Progenitor cell of endocrine pancreas (in vitro differentiated cells): ENCODE data around the gene GRIN2A. TPM values are rescaled to one million over a fixed set of nuclear protein-coding genes. Genes with fewer than 3 reads are reported as not detected.

ENCODE experiments used
- DNase-seq: peaks from one replicate; pipeline ENCODE4 v3.0.0; 2021; ENCODE audit warnings: low spot score; ENCODE audit not compliant: unreplicated experiment
- H3K27ac Mint-ChIP-seq: 2 replicates; pipeline ENCODE4 v1.8.0; 2021; ENCODE audit warnings: mild to moderate bottlenecking, moderate library complexity, mixed read lengths
- H3K27me3 Mint-ChIP-seq: 2 replicates; pipeline ENCODE4 v1.8.0; 2021; ENCODE audit warnings: mixed read lengths
- H3K36me3 Mint-ChIP-seq: 2 replicates; pipeline ENCODE4 v1.8.0; 2022; ENCODE audit warnings: mixed read lengths; ENCODE audit not compliant: insufficient read depth
- H3K4me1 Mint-ChIP-seq: 2 replicates; pipeline ENCODE4 v1.8.0; 2021; ENCODE audit warnings: low read depth, mixed read lengths
- H3K4me3 Mint-ChIP-seq: 2 replicates; pipeline ENCODE4 v1.8.0; 2021; ENCODE audit warnings: low read depth, mild to moderate bottlenecking, moderate library complexity, mixed read lengths
- H3K9me3 Mint-ChIP-seq: 2 replicates; pipeline ENCODE4 v1.8.0; 2021; ENCODE audit warnings: low read depth, mixed read lengths
- total RNA-seq: library from RNA; stranded (reverse); gene quantifications from 2 replicates; pipeline ENCODE4 v1.2.1, GENCODE V29; 2021
- TF ChIP-seq, protein P1 (sequence below): fragments of 200-600 bp; sonication (generic); IDR thresholded peaks from one replicate; pipeline ENCODE4 v1.5.0; 2021; ENCODE audit warnings: antibody characterized with exemption, mild to moderate bottlenecking; ENCODE audit not compliant: unreplicated experiment

Gene GRIN2A
- total RNA-seq, 1 donor from 2014 or later = 1.7 TPM

DNA sequence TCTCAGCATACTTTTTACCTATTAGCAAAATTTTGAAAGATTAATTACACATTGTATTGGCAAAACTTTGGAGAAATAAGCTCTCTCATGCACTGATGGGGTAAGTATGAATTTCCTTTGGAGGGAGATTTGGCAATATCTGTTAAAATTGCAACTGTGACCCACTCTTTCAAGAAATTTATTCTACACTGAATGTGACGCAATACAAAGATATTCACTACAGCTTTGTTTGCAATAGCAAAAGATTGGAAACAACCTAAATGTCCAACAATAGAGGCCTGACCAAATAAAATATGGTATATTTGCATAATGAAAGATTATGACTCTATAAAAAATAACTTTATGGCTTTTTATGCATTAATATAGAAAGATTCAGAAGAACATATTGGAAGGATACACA is 363.5 kb downstream of the GRIN2A start:
- H3K27me3 Mint-ChIP-seq = peaks cover 19% of the 10 kb centered on the region
- H3K27ac Mint-ChIP-seq = no peak overlapping the region
- H3K4me3 Mint-ChIP-seq = no peak overlapping the region
- no peaks in the 10 kb centered on the region for H3K36me3 Mint-ChIP-seq
- DNase-seq = no peak
- TF ChIP-seq, protein P1, sequence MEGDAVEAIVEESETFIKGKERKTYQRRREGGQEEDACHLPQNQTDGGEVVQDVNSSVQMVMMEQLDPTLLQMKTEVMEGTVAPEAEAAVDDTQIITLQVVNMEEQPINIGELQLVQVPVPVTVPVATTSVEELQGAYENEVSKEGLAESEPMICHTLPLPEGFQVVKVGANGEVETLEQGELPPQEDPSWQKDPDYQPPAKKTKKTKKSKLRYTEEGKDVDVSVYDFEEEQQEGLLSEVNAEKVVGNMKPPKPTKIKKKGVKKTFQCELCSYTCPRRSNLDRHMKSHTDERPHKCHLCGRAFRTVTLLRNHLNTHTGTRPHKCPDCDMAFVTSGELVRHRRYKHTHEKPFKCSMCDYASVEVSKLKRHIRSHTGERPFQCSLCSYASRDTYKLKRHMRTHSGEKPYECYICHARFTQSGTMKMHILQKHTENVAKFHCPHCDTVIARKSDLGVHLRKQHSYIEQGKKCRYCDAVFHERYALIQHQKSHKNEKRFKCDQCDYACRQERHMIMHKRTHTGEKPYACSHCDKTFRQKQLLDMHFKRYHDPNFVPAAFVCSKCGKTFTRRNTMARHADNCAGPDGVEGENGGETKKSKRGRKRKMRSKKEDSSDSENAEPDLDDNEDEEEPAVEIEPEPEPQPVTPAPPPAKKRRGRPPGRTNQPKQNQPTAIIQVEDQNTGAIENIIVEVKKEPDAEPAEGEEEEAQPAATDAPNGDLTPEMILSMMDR = no peak
- H3K4me1 Mint-ChIP-seq = peaks cover 5% of the 10 kb centered on the region
- no peaks in the 10 kb centered on the region for H3K9me3 Mint-ChIP-seq

DNA sequence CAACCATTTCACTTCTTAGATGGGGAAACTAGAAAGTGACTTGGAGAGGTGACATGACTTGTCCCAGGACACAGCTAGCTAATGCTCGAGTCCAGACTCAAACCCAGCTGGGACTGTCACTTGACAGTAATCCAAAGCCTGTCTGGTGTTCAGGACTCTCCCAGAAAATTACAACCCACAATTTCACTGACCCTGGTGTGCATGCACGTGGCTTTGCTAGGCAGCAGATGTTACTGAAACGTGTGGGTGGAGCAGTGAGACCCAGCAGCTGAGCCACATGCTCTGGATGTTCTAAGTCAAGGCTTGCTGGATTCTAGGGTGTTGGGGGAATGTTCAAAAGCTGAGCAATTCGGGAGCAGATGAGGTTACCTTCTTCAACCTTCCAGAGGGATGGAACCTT is 364.6 kb downstream of the GRIN2A start:
- DNase-seq = no peak
- TF ChIP-seq, protein P1 = no peak
- Mint-ChIP-seq H3K4me1 (peaks cover 5% of the 10 kb centered on the region), H3K4me3 (no peak overlapping the region), H3K36me3 (no peaks in the 10 kb centered on the region), H3K9me3 (no peaks in the 10 kb centered on the region), H3K27me3 (peaks cover 13% of the 10 kb centered on the region), H3K27ac (no peak overlapping the region)

DNA sequence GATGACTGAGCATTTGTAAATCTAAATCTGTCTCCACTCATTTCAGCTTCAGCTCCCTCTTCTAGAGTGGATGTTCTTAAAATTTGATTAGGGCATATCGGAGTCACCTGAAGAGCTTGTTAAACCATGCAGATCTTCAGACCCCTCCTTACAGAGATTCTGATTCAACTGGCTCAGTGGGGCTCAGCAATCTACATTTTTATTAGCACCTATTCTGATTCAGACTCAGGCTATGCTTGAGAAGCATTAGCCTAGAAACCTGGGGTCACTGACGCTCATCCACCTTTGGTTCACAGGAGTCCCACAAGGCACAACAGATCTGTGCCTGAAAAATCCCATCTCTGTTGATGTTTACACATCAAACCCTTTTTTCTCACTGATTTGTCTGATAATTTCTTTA is 365.6 kb downstream of the GRIN2A start:
- Mint-ChIP-seq H3K27me3 (peaks cover 3% of the 10 kb centered on the region), H3K4me1 (peaks cover 5% of the 10 kb centered on the region), H3K9me3 (no peaks in the 10 kb centered on the region), H3K27ac (no peak overlapping the region), H3K36me3 (no peaks in the 10 kb centered on the region), H3K4me3 (no peak overlapping the region)
- TF ChIP-seq, protein P1 = no peak
- DNase-seq = no peak

DNA sequence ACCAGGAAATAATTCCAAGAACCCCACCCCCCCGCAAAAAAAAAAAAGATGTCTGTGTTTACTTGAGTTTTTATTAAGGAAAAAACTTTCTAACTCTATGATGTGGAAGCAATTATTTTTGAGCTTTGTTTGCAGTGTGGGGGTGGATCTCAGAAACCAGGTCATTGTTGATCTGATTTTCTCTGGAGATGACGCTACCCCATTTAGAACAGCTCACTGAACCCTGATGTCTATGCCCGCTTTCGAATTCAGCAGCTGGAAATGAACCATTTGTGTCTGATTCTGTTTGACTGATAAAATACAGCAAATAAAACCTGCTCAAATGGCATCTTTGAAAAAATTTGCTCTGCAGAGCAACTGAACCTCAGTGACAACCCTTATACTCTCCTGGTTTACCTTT is 368.6 kb downstream of the GRIN2A start:
- H3K4me1 Mint-ChIP-seq = no peaks in the 10 kb centered on the region

DNA sequence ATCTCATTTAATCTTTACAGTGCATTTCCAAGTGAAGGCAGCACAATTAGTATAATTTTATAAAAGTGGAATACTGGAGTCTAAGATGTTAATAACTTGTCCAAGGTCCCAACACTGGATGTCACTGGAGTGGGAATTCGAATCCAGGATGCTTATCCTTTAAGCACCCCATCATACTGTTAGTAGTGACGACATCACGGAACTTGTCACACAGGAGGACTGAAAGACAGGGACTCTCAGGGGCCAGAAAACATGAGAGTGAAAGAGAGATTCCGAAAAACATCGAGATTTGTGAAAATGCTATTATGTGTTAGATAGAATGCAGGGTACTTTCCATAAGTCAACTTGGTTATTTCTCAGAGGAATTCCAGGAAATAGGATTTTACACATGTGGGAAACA is 374.0 kb downstream of the GRIN2A start:
- no peak overlapping the region for H3K27ac Mint-ChIP-seq
- no peak for DNase-seq
- H3K4me3 Mint-ChIP-seq = no peak overlapping the region
- H3K4me1 Mint-ChIP-seq = no peaks in the 10 kb centered on the region
- peaks cover 3% of the 10 kb centered on the region for H3K9me3 Mint-ChIP-seq
- no peaks in the 10 kb centered on the region for H3K36me3 Mint-ChIP-seq
- TF ChIP-seq, protein P1 = no peak
- peaks cover 2% of the 10 kb centered on the region for H3K27me3 Mint-ChIP-seq

More for the DNA sequence above, 368.6 kb downstream of the GRIN2A start:
- TF ChIP-seq, protein P1 = no peak
- no peak overlapping the region for H3K4me3 Mint-ChIP-seq
- no peak for DNase-seq
- H3K27ac Mint-ChIP-seq = no peak overlapping the region
- no peaks in the 10 kb centered on the region for H3K27me3 Mint-ChIP-seq
- no peaks in the 10 kb centered on the region for H3K36me3 Mint-ChIP-seq
- no peaks in the 10 kb centered on the region for H3K9me3 Mint-ChIP-seq
